Adrenal gland (tissue), 12 donors: ENCODE data around the gene TPRG1L. TPM values are rescaled to one million over a fixed set of nuclear protein-coding genes. Genes with fewer than 3 reads are reported as not detected.

Source experiments
- DNase-seq, 7 donors: peaks; one replicate each; pipeline ENCODE4 v3.0.0-alpha.2; 2019 to 2020
- H3K27ac ChIP-seq, 5 donors: fragments of 200-600 bp; sonication (generic) in 4 of 5; 1 replicate in 3 of 5; 2 replicates in 2 of 5; pipeline versions ENCODE4 v1.5.1 to v1.8.0; 2016 to 2020; ENCODE audit warnings: mild to moderate bottlenecking in 1 of 5
- H3K27me3 ChIP-seq: fragments of 200-600 bp; 2 replicates; pipeline ENCODE4 v1.8.0; 2021
- H3K36me3 ChIP-seq, 2 donors: fragments of 200-600 bp; replicated peaks in 1 of 2; 1 replicate in 1 of 2; 2 replicates in 1 of 2; pipeline versions ENCODE4 v1.5.1 to v1.8.0; 2018 to 2022
- H3K4me1 ChIP-seq, 2 donors: fragments of 200-600 bp; replicated peaks in 1 of 2; 1 replicate in 1 of 2; 2 replicates in 1 of 2; pipeline versions ENCODE4 v1.5.1 to v1.8.0; 2018 to 2021
- H3K4me3 ChIP-seq, 4 donors: fragments of 200-600 bp; sonication (generic) in 3 of 4; one replicate each; pipeline ENCODE4 v1.5.1; 2016 to 2018
- H3K9me3 ChIP-seq, 3 donors: fragments of 200-600 bp; sonication (generic) in 1 of 3; replicated peaks in 1 of 3; 1 replicate in 2 of 3; 2 replicates in 1 of 3; pipeline versions ENCODE4 v1.5.1 to v1.8.0; 2016 to 2021
- POLR2A ChIP-seq, 2 donors: fragments of 450-650 bp; IDR thresholded peaks; one replicate each; pipeline ENCODE4 v1.6.1; 2017; ENCODE audit warnings: antibody characterized with exemption in 2 of 2, mild to moderate bottlenecking in 2 of 2, moderate library complexity in 1 of 2
- WGBS, 4 donors: extraction: QIAGEN DNeasy Blood & Tissue Kit in 2 of 4; methylation state at CpG; one replicate each; pipeline versions ENCODE4 v1.1.5 to v1.1.7; 2013 to 2017; 5-methylcytosine and 5-hydroxymethylcytosine counted together
- intact Hi-C, 2 donors: fragments of 100-400 bp; cut with DNase I; formaldehyde crosslinking; loops; one replicate each; pipeline versions ENCODE4 v1.14.1 to v1.15.0; 2022 to 2023
- polyA plus RNA-seq, 3 donors: library from polyadenylated mRNA; stranded (reverse); fragments of 200-250 nt in 2 of 3; fragments of 350-450 nt in 1 of 3; fragmentation: Illumina TruSeq in 1 of 3; extraction: RNeasy Lipid Tissue Mini Kit (QIAGEN cat#74804) in 1 of 3; gene quantifications; one replicate each; pipeline ENCODE4 v1.2.3, GENCODE V29; 2013 to 2014
- total RNA-seq, 9 donors: library from RNA; depleted of rRNA in 4 of 9; stranded (reverse); fragments of >200 nt in 4 of 9; fragments of 120-200 nt in 1 of 9; fragmentation: NEBNext Ultra II Directional in 1 of 9; extraction: Animal tissue kit (Norgen Biotek cat#: 25700) in 1 of 9; gene quantifications; one replicate each; pipeline versions ENCODE4 v1.1.0 to v1.2.4, GENCODE V29; 2013 to 2023
- TF ChIP-seq, protein P1 (sequence below), 6 experiments: fragments of 450-650 bp in 4 of 6; fragments of 200-600 bp in 2 of 6; sonication (generic) in 1 of 6; IDR thresholded peaks; 1 replicate in 5 of 6; 2 replicates in 1 of 6; pipeline versions ENCODE4 v1.5.1 to v1.8.0; 2016 to 2021; ENCODE audit warnings: antibody characterized with exemption in 6 of 6, mild to moderate bottlenecking in 2 of 6, moderate library complexity in 1 of 6
- donor health status: healthy with polysubstance abuse.
- donor health status: Bipolar disorder and iron deficiency.
- donor health status: DM: yes; HTN: yes; CAD: no.
- donor health status: DM: no; HTN: no; CAD: no.
- donor health status: DM: no; HTN: no; CAD: no.
- donor health status: DM: yes; HTN: yes; CAD: no.

The TPRG1L gene
- total and polyA plus RNA-seq, 12 donors = 15.8 to 52.1 (median 41.4) TPM

DNA sequence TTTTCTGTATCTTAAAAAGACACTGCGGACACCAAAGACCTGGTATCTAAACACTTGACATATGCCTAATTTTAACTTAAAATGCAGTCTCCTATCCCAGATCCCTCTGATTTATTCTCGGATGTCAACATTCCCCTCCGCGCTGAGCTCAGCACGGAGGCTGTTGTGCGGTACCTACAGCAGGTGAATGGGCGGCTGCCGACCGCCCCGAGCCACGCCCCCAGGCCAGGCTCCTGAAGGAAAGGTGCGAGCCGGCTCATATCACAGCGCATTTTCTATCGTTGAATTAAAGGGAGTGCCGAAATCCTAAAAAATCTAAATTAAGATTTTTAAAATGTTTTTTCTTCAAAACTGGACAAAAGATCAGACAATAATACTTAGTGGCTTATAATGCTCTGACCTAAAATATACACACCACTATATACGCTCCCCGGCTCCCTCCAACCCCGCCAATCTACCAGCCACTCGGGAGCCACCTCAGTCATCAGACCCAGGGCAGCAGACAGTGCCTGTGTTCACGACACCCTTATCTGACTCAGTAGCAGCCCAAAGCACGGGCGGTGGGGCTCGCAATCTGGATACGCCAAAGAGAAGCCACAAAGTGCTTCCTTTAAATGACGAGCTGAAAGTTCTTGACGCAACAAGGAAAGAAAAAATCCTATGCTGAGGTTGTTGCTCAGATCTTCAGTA lies 21.0 kb downstream of the TPRG1L start:
- intact Hi-C loops = no loop called here
- TF ChIP-seq POLR2A (IDR thresholded peaks at IDR 0.05) = no peak
- TF ChIP-seq, protein P1, sequence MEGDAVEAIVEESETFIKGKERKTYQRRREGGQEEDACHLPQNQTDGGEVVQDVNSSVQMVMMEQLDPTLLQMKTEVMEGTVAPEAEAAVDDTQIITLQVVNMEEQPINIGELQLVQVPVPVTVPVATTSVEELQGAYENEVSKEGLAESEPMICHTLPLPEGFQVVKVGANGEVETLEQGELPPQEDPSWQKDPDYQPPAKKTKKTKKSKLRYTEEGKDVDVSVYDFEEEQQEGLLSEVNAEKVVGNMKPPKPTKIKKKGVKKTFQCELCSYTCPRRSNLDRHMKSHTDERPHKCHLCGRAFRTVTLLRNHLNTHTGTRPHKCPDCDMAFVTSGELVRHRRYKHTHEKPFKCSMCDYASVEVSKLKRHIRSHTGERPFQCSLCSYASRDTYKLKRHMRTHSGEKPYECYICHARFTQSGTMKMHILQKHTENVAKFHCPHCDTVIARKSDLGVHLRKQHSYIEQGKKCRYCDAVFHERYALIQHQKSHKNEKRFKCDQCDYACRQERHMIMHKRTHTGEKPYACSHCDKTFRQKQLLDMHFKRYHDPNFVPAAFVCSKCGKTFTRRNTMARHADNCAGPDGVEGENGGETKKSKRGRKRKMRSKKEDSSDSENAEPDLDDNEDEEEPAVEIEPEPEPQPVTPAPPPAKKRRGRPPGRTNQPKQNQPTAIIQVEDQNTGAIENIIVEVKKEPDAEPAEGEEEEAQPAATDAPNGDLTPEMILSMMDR (IDR thresholded peaks at IDR 0.05) = no peak
- H3K27me3 ChIP-seq = peaks cover 6% of the 10 kb centered on the region
- peaks cover 7 to 19% of the 10 kb centered on the region in 2 donors for H3K4me1 ChIP-seq
- DNase-seq = no peak
- 95 to 97% (median 96%) methylated on average over 27 of the region's 27 CpGs for WGBS, 4 donors
- peaks cover 0 to 12% of the 10 kb centered on the region in 2 donors for H3K36me3 ChIP-seq
- no peaks in the 10 kb centered on the region for H3K9me3 ChIP-seq
- H3K4me3 ChIP-seq = no peak overlapping the region
- H3K27ac ChIP-seq = no peak overlapping the region

DNA sequence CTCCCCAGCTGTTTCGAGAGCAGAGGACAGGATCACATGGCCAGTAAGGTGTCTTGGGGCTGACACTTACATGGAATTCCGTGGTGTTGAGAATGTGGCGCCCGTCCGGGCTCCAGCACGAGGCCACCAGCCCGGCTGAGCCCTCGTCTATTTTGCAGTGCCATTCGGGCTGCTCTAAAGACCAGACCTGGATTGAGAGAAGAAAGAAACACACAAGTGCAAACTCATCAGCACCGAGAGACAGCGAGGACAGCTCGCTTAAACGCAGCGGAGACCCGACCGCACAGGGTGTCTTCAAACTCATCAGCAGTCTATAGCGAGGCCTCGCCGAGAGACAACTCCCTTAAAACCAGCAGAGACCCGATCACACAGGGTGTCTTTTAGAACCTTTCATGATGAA lies 21.8 kb downstream of the TPRG1L start:
- no peak for DNase-seq
- Histone ChIP-seq H3K9me3 (no peaks in the 10 kb centered on the region), H3K36me3 (peaks cover 0 to 12% of the 10 kb centered on the region in 2 donors), H3K4me3 (no peak overlapping the region), H3K27ac (no peak overlapping the region), H3K27me3 (peaks cover 14% of the 10 kb centered on the region), H3K4me1 (peaks cover 7 to 24% of the 10 kb centered on the region in 2 donors)
- intact Hi-C loops = no loop called here
- 90 to 96% (median 94%) methylated on average over 15 to 20 of the region's 20 CpGs for WGBS, 4 donors
- no peak for TF ChIP-seq POLR2A (IDR thresholded peaks at IDR 0.05)
- TF ChIP-seq, protein P1 (IDR thresholded peaks at IDR 0.05) = no peak

DNA sequence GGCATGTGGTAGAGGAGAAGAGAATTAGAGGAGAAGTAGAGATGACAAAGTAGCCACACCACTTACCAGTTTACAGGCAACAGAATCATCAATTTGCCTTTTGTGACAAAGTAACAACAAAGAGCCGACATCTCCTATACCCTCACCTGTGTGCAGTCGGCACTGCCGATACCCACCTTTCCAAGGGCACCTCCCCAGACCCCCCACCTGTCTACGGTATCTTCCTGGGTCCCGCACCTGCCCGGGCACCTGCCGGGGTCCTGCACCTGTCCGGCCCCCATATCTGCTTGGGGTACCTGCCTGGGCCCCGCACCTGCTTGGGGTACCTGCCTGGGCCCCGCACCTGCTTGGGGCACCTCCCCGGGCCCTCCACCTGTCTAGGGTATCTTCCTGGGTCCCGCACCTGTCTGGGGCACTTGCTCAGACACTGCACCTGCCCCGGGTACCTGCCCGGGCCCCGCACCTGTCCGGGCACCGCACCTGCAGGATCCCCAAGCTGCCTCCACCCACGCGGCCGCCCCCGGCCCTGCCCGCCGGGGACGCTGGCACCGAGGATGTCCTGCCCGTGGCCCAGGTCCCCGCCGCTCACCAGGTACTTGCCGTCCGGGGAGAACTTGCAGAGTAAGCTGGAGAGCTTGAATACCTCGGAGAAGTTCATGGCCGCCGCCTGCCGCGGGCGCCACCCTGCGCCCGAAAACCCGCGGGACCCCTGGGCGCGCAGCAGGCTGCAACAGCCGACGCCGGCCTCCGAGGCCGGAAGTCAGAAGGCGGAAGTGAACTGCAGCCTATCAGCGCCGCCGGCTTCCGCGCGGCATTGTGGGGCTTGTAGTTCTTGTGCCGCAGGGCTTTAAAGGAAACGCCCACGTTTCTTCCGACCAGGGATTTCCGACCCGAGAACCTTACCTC lies 24.8 kb downstream of the TPRG1L start, which contains the start of gene WRAP73:
WRAP73 (minus strand) TSS at position 762 of the 906 bp plus-strand sequence; CDS start at position 658, 104 bp downstream.
- Histone ChIP-seq H3K4me1 (peaks cover 7 to 35% of the 10 kb centered on the region in 2 donors), H3K9me3 (no peaks in the 10 kb centered on the region), H3K36me3 (peaks cover 0 to 12% of the 10 kb centered on the region in 2 donors), H3K4me3 (peak within 1 kb of the TSS in 3 of 4 donors; percentile 76 to 86 (median 76)), H3K27ac (no peak within 1 kb of the TSS), H3K27me3 (peaks cover 38% of the 10 kb centered on the region)
- peak; percentile 83 to 96 (median 87) for DNase-seq
- intact Hi-C loops = no loop called here
- TF ChIP-seq, protein P1 (IDR thresholded peaks at IDR 0.05) = peak in 1 of 6 experiments; percentile 14
- TF ChIP-seq POLR2A (IDR thresholded peaks at IDR 0.05) = peak; percentile 59 to 61
- 3 to 14% (median 4%) methylated on average over 9 to 60 of the region's 60 CpGs for WGBS, 4 donors
